Fibroblast of skin of left quadriceps (primary cell): ENCODE results near the gene CRISPLD2.

Source experiments
- DNase-seq, 2 experiments: peaks; one replicate each; pipeline ENCODE4 v3.0.0-alpha.2; 2013; ENCODE audit warnings: low read depth in 2 of 2

The CRISPLD2 gene

GRCh38 chr16:84913315-84913714 lies 93.5 kb downstream of the CRISPLD2 start:
- DNase-seq, result no peak

- no peak for DNase-seq
Observed at GRCh38 chr16:84914273-84914672, 94.5 kb downstream of the CRISPLD2 start.

- DNase-seq, result no peak
Observed at GRCh38 chr16:84916178-84916577, 96.4 kb downstream of the CRISPLD2 start.

GRCh38 chr16:84916850-84917249 lies 97.1 kb downstream of the CRISPLD2 start:
- DNase-seq, result no peak

GRCh38 chr16:84917492-84917891 lies 97.7 kb downstream of the CRISPLD2 start:
- DNase-seq, result no peak

- DNase-seq, result no peak
Observed at GRCh38 chr16:84918006-84918909, 98.5 kb downstream of the CRISPLD2 start.

- no peak for DNase-seq
Observed at GRCh38 chr16:84919269-84919668, 99.5 kb downstream of the CRISPLD2 start.

- DNase-seq, result no peak
Observed at GRCh38 chr16:84919708-84920107, 99.9 kb downstream of the CRISPLD2 start.

GRCh38 chr16:84920333-84920732 lies 100.5 kb downstream of the CRISPLD2 start:
- DNase-seq, result no peak

GRCh38 chr16:84922351-84923120 lies 102.8 kb downstream of the CRISPLD2 start:
- no peak for DNase-seq

GRCh38 chr16:84924331-84925091 lies 104.7 kb downstream of the CRISPLD2 start:
- DNase-seq, result no peak

GRCh38 chr16:84925092-84925772 lies 105.4 kb downstream of the CRISPLD2 start:
- DNase-seq, result no peak

GRCh38 chr16:84925773-84926372 lies 106.1 kb downstream of the CRISPLD2 start:
- no peak for DNase-seq

GRCh38 chr16:84926462-84926861 lies 106.7 kb downstream of the CRISPLD2 start:
- DNase-seq, result no peak

GRCh38 chr16:84927621-84928591 lies 108.1 kb downstream of the CRISPLD2 start:
- DNase-seq, result no peak

- no peak for DNase-seq
Observed at GRCh38 chr16:84928679-84929420, 109.1 kb downstream of the CRISPLD2 start.

- DNase-seq, result no peak
Observed at GRCh38 chr16:84929421-84930297, 109.9 kb downstream of the CRISPLD2 start.
